Gastrocnemius medialis (tissue), 4 donors: Measurements from ENCODE around the gene DEK. TPM values are rescaled to one million over a fixed set of nuclear protein-coding genes. Genes with fewer than 3 reads are reported as not detected.

ENCODE experiments used
- ATAC-seq, 2 donors: fragments of 150-250 bp; one replicate each; pipeline ENCODE4 v1.9.1; 2016
- DNase-seq, 2 donors: peaks; one replicate each; pipeline ENCODE4 v3.0.0-alpha.2; 2019
- H3K27ac ChIP-seq, 4 donors: fragments of 200-600 bp; sonication (generic); 1 replicate in 1 of 4; 2 replicates in 3 of 4; pipeline ENCODE4 v1.5.1; 2016 to 2018; ENCODE audit warnings: mild to moderate bottlenecking in 2 of 4, moderate library complexity in 1 of 4
- H3K27me3 ChIP-seq, 3 donors: fragments of 200-600 bp; sonication (generic) in 2 of 3; 1 replicate in 1 of 3; 2 replicates in 2 of 3; pipeline versions ENCODE4 v1.5.1 to v1.6.0; 2016 to 2019; ENCODE audit warnings: mild to moderate bottlenecking in 1 of 3, moderate library complexity in 1 of 3
- H3K36me3 ChIP-seq, 2 donors: fragments of 200-600 bp; sonication (generic) in 1 of 2; one replicate each; pipeline ENCODE4 v1.5.1; 2017 to 2018
- H3K4me1 ChIP-seq, 2 donors: fragments of 200-600 bp; sonication (generic) in 1 of 2; one replicate each; pipeline ENCODE4 v1.5.1; 2016 to 2017; ENCODE audit warnings: mild to moderate bottlenecking in 2 of 2
- H3K4me3 ChIP-seq, 4 donors: fragments of 200-600 bp; sonication (generic) in 3 of 4; 1 replicate in 1 of 4; 2 replicates in 3 of 4; pipeline ENCODE4 v1.5.1; 2016 to 2019; ENCODE audit warnings: mild to moderate bottlenecking in 2 of 4
- H3K9me3 ChIP-seq, 3 donors: fragments of 200-600 bp; sonication (generic) in 2 of 3; 1 replicate in 1 of 3; 2 replicates in 2 of 3; pipeline ENCODE4 v1.5.1; 2016 to 2019
- CTCF ChIP-seq, 5 experiments: fragments of 450-650 bp in 3 of 5; fragments of 200-600 bp in 2 of 5; sonication (generic) in 2 of 5; IDR thresholded peaks in 4 of 5; conservative IDR thresholded peaks in 1 of 5; 1 replicate in 4 of 5; 2 replicates in 1 of 5; pipeline ENCODE4 v1.5.1; 2016 to 2019; ENCODE audit warnings: antibody characterized with exemption in 5 of 5, mild to moderate bottlenecking in 3 of 5, moderate library complexity in 3 of 5
- POLR2A ChIP-seq, 2 donors: fragments of 450-650 bp; IDR thresholded peaks; one replicate each; pipeline ENCODE4 v1.6.1; 2017; ENCODE audit warnings: antibody characterized with exemption in 2 of 2, mild to moderate bottlenecking in 2 of 2, moderate library complexity in 2 of 2
- in situ Hi-C, 4 donors: fragments of 200-750 bp; cut with MboI; loops; one replicate each; pipeline versions ENCODE4 v1.15.0 to v1.8.0; 2017; ENCODE audit warnings: low sequenced_read_pairs in 4 of 4
- intact Hi-C: fragments of 100-400 bp; cut with DNase I; formaldehyde crosslinking; loops from one replicate; pipeline ENCODE4 v1.15.1; 2023; ENCODE audit warnings: low total_unique reads
- total RNA-seq, 4 donors: library from RNA; depleted of rRNA; stranded (reverse); fragments of >200 nt; gene quantifications; one replicate each; pipeline versions ENCODE4 v1.1.0 to v1.2.3, GENCODE V29; 2016

The DEK gene
- total RNA-seq, 4 donors from 2014 or later = 60.5 to 134 (median 105) TPM

DNA sequence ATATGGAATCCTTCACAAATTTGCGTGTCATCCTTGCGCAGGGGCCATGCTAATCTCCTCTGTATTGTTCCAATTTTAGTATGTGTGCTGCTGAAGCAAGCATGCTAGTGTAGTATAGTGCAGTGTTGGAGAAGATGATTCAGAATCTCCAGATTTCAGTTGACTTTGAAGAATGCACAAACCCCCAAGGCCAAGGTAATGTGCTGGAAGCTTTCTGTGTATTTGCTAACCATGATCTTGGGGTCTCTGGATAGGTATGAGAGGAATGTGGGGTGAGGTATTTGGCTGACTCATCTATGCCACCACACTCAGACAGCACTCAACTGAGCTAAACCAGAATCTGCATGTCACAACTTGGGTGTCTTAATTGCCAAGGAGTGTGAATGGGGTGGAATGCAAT lies 42.6 kb upstream of the DEK start:
- H3K27me3 ChIP-seq = no peaks in the 10 kb centered on the region
- no peak overlapping the region for H3K27ac ChIP-seq
- in situ Hi-C loops = no loop called here
- no peak for DNase-seq
- intact Hi-C loops = no loop called here
- no peaks in the 10 kb centered on the region for H3K9me3 ChIP-seq
- ATAC-seq = no peak
- H3K4me3 ChIP-seq = no peak overlapping the region
- TF ChIP-seq CTCF (IDR thresholded peaks at IDR 0.05 in 4 of 5, conservative IDR thresholded peaks at IDR 0.05 in 1 of 5) (no peak), POLR2A (IDR thresholded peaks at IDR 0.05) (no peak)
- H3K36me3 ChIP-seq = no peaks in the 10 kb centered on the region
- H3K4me1 ChIP-seq = peaks cover 10 to 15% of the 10 kb centered on the region in 2 donors

- peaks cover 10 to 15% of the 10 kb centered on the region in 2 donors for H3K4me1 ChIP-seq
- DNase-seq = peak in 1 of 2 donors; percentile 23
- no peaks in the 10 kb centered on the region for H3K36me3 ChIP-seq
- H3K27me3 ChIP-seq = no peaks in the 10 kb centered on the region
- TF ChIP-seq POLR2A (IDR thresholded peaks at IDR 0.05) (no peak), CTCF (IDR thresholded peaks at IDR 0.05 in 4 of 5, conservative IDR thresholded peaks at IDR 0.05 in 1 of 5) (peak in 3 of 5 experiments; percentile 17 to 42 (median 25))
- H3K9me3 ChIP-seq = no peaks in the 10 kb centered on the region
- in situ Hi-C loops = no loop called here
- ATAC-seq = peak; percentile 58 to 91
- H3K4me3 ChIP-seq = no peak overlapping the region
- intact Hi-C loops = loop anchor here (2.0 kb wide), 1 partner anchor 38 kb away; the partner anchor contains the start of gene DEK
- peak overlapping the region in 1 of 4 donors; percentile 43 for H3K27ac ChIP-seq
Observed at GRCh38 chr6:18302561-18303439, 38.5 kb upstream of the DEK start.

DNA sequence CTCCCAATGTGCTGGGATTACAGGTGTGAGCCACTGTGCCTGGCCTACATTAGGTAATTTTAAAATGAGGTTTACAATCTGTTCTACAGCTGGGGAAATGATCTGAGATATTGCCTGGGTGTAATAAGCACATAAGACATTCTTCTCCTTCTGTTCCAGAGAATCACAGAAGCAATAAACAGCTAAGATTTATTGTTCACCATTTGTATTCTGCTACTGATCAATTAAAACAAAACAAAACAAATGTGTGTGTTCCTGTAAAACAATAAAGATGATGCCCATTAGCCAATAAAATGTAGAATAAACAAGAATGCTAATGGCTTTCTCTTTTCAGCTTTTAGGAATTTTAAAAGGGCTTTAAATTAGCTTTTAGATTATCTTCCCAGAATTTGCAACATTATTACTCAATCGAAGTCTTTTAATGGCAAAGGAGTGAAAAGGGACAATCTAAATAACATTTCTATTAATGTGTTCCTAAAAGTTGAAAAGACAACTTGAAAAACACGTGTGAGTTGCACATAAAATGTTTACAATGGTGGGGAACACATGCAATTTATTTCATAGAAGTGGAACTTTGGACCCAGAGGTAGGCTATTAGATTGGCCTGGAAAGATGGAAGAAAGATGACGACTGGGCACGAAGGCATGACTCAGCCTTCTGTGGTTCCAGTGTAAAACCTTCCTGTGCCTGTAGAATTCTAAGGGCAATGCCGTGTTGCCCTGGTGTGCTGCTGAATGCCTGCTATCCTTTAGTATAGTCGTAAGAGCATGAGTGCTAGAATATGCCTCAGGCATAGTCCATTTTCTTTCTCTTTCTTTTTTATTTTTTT lies 29.0 kb upstream of the DEK start:
- TF ChIP-seq POLR2A (IDR thresholded peaks at IDR 0.05) (no peak), CTCF (IDR thresholded peaks at IDR 0.05 in 4 of 5, conservative IDR thresholded peaks at IDR 0.05 in 1 of 5) (no peak)
- in situ Hi-C loops = no loop called here
- H3K9me3 ChIP-seq = no peaks in the 10 kb centered on the region

GRCh38 chr6:18289283-18289682 lies 25.0 kb upstream of the DEK start:
- ATAC-seq = peak in 1 of 2 donors; percentile 98
- in situ Hi-C loops = no loop called here

More for the DNA sequence above, 29.0 kb upstream of the DEK start:
- ATAC-seq = no peak
- Histone ChIP-seq H3K27me3 (no peaks in the 10 kb centered on the region), H3K4me1 (peaks cover 0 to 11% of the 10 kb centered on the region in 2 donors), H3K36me3 (no peaks in the 10 kb centered on the region), H3K4me3 (no peak overlapping the region), H3K27ac (no peak overlapping the region)
- no peak for DNase-seq
- intact Hi-C loops = no loop called here

More at GRCh38 chr6:18289283-18289682, 25.0 kb upstream of the DEK start:
- Histone ChIP-seq H3K4me1 (peaks cover 0 to 11% of the 10 kb centered on the region in 2 donors), H3K36me3 (no peaks in the 10 kb centered on the region), H3K27ac (peak overlapping the region in 3 of 4 donors; percentile 69 to 78 (median 72)), H3K4me3 (peak overlapping the region in 3 of 4 donors; percentile 21 to 32 (median 29)), H3K9me3 (no peaks in the 10 kb centered on the region), H3K27me3 (no peaks in the 10 kb centered on the region)
- intact Hi-C loops = no loop called here
- no peak for DNase-seq
- TF ChIP-seq POLR2A (IDR thresholded peaks at IDR 0.05) = no peak
- no peak for TF ChIP-seq CTCF (IDR thresholded peaks at IDR 0.05 in 4 of 5, conservative IDR thresholded peaks at IDR 0.05 in 1 of 5)
